IPS DF 6.9 (cell line): ENCODE measurements around the gene PPM1B.

Experiments used
- DNase-seq: peaks from one replicate; pipeline ENCODE4 v3.0.0-alpha.2; 2013; ENCODE audit warnings: low read depth, low spot score
- H3K27ac ChIP-seq: one replicate; pipeline ENCODE4 v1.5.1; 2013; ENCODE audit warnings: low read length, control low read depth
- H3K27me3 ChIP-seq: 2 replicates; pipeline ENCODE4 v1.6.1; 2013; ENCODE audit warnings: mild to moderate bottlenecking, low read length; ENCODE audit not compliant: control insufficient read depth, insufficient read depth
- H3K36me3 ChIP-seq: 2 replicates; pipeline ENCODE4 v1.6.1; 2013; ENCODE audit warnings: low read length; ENCODE audit not compliant: control insufficient read depth, insufficient read depth
- H3K4me1 ChIP-seq: 2 replicates; pipeline ENCODE4 v1.6.1; 2013; ENCODE audit warnings: low read length; ENCODE audit not compliant: control insufficient read depth, insufficient read depth
- H3K4me3 ChIP-seq: 2 replicates; pipeline ENCODE4 v1.5.1; 2013; ENCODE audit warnings: mild to moderate bottlenecking, low read length
- H3K9me3 ChIP-seq: 2 replicates; pipeline ENCODE4 v1.6.1; 2013; ENCODE audit warnings: low read length, inconsistent platforms; ENCODE audit not compliant: control insufficient read depth, insufficient read depth
- WGBS: extraction: QIAGEN DNeasy Blood & Tissue Kit; methylation state at CpG from one replicate; pipeline ENCODE4 v1.1.7; 2013; ENCODE audit warnings: mixed read lengths, missing lambda C conversion rate; ENCODE audit not compliant: insufficient read length, insufficient coverage; 5-methylcytosine and 5-hydroxymethylcytosine counted together

PPM1B gene

GRCh38 chr2:44172576-44172975 lies 3.9 kb downstream of the PPM1B start:
- no CpG with 5 or more reads among the region's 4 CpGs for WGBS
- no peak overlapping the region for H3K27ac ChIP-seq
- H3K36me3 ChIP-seq: no peaks in the 10 kb centered on the region
- no peak overlapping the region for H3K4me3 ChIP-seq
- H3K9me3 ChIP-seq: no peaks in the 10 kb centered on the region
- DNase-seq: no peak
- 0 out of 2 replicates have a peak, but pooled peaks cover 1% of the 10 kb centered on the region for H3K4me1 ChIP-seq
- no peaks in the 10 kb centered on the region for H3K27me3 ChIP-seq

- no peak overlapping the region for H3K4me3 ChIP-seq
- H3K4me1 ChIP-seq: peaks cover 1% of the 10 kb centered on the region; the same call in 1 of the 2 replicates
- peaks cover 3% of the 10 kb centered on the region; the same call in 1 of the 2 replicates for H3K36me3 ChIP-seq
- no peaks in the 10 kb centered on the region for H3K27me3 ChIP-seq
- H3K27ac ChIP-seq: no peak overlapping the region
- no peaks in the 10 kb centered on the region for H3K9me3 ChIP-seq
- no peak for DNase-seq
Observed at GRCh38 chr2:44178950-44179349, 10.3 kb downstream of the PPM1B start.

- H3K27me3 ChIP-seq: no peaks in the 10 kb centered on the region
- no peak overlapping the region for H3K4me3 ChIP-seq
- no peak for DNase-seq
- H3K4me1 ChIP-seq: peaks cover 1% of the 10 kb centered on the region; the same call in 1 of the 2 replicates
- H3K36me3 ChIP-seq: peaks cover 3% of the 10 kb centered on the region; the same call in 1 of the 2 replicates
- 100% methylated on average over 1 of the region's 2 CpGs for WGBS
- no peak overlapping the region for H3K27ac ChIP-seq
- no peaks in the 10 kb centered on the region for H3K9me3 ChIP-seq
Observed at GRCh38 chr2:44181648-44182047, 13.0 kb downstream of the PPM1B start.

- DNase-seq: no peak
- H3K27ac ChIP-seq: no peak overlapping the region
- no peak overlapping the region for H3K4me3 ChIP-seq
- no peaks in the 10 kb centered on the region for H3K27me3 ChIP-seq
- no peaks in the 10 kb centered on the region for H3K9me3 ChIP-seq
- peaks cover 1% of the 10 kb centered on the region; the same call in 1 of the 2 replicates for H3K4me1 ChIP-seq
- no peaks in the 10 kb centered on the region; the same call in 1 of the 2 replicates for H3K36me3 ChIP-seq
- WGBS: no CpG with 5 or more reads among the region's 3 CpGs
Observed at GRCh38 chr2:44184106-44184505, 15.4 kb downstream of the PPM1B start.

GRCh38 chr2:44186810-44187209 lies 18.1 kb downstream of the PPM1B start:
- H3K4me3 ChIP-seq: no peak overlapping the region
- no peak overlapping the region for H3K27ac ChIP-seq
- no peak for DNase-seq
- no peaks in the 10 kb centered on the region for H3K36me3 ChIP-seq
- no peaks in the 10 kb centered on the region for H3K27me3 ChIP-seq
- H3K4me1 ChIP-seq: no peaks in the 10 kb centered on the region; the same call in 1 of the 2 replicates
- H3K9me3 ChIP-seq: no peaks in the 10 kb centered on the region

- WGBS: no CpG with 5 or more reads among the region's 4 CpGs
- Histone ChIP-seq H3K27me3 (no peaks in the 10 kb centered on the region), H3K9me3 (no peaks in the 10 kb centered on the region), H3K4me1 (no peaks in the 10 kb centered on the region; the same call in 1 of the 2 replicates), H3K36me3 (no peaks in the 10 kb centered on the region), H3K27ac (no peak overlapping the region), H3K4me3 (no peak overlapping the region)
- DNase-seq: no peak
Observed at GRCh38 chr2:44187251-44187650, 18.6 kb downstream of the PPM1B start.

- H3K36me3 ChIP-seq: no peaks in the 10 kb centered on the region
- H3K27me3 ChIP-seq: no peaks in the 10 kb centered on the region
- DNase-seq: no peak
- WGBS: no CpG with 5 or more reads among the region's 3 CpGs
- H3K4me1 ChIP-seq: no peaks in the 10 kb centered on the region
- no peak overlapping the region for H3K27ac ChIP-seq
- no peak overlapping the region for H3K4me3 ChIP-seq
- no peaks in the 10 kb centered on the region for H3K9me3 ChIP-seq
Observed at GRCh38 chr2:44188696-44189095, 20.0 kb downstream of the PPM1B start.

GRCh38 chr2:44189104-44189503 lies 20.4 kb downstream of the PPM1B start:
- Histone ChIP-seq H3K27me3 (no peaks in the 10 kb centered on the region), H3K4me1 (no peaks in the 10 kb centered on the region), H3K9me3 (no peaks in the 10 kb centered on the region), H3K4me3 (no peak overlapping the region), H3K36me3 (no peaks in the 10 kb centered on the region), H3K27ac (no peak overlapping the region)
- WGBS: no CpG with 5 or more reads among the region's 4 CpGs
- DNase-seq: no peak

GRCh38 chr2:44190526-44190925 lies 21.9 kb downstream of the PPM1B start:
- DNase-seq: no peak
- no peaks in the 10 kb centered on the region for H3K36me3 ChIP-seq
- H3K4me1 ChIP-seq: no peaks in the 10 kb centered on the region
- no peaks in the 10 kb centered on the region for H3K9me3 ChIP-seq
- H3K27ac ChIP-seq: no peak overlapping the region
- H3K4me3 ChIP-seq: no peak overlapping the region
- H3K27me3 ChIP-seq: no peaks in the 10 kb centered on the region
- no CpG with 5 or more reads among the region's 3 CpGs for WGBS

GRCh38 chr2:44191739-44192138 lies 23.1 kb downstream of the PPM1B start:
- no peak overlapping the region for H3K27ac ChIP-seq
- no peak for DNase-seq

GRCh38 chr2:44192646-44193045 lies 24.0 kb downstream of the PPM1B start:
- no peak overlapping the region for H3K27ac ChIP-seq
- no CpG with 5 or more reads among the region's 1 CpG for WGBS
- H3K36me3 ChIP-seq: no peaks in the 10 kb centered on the region
- H3K4me3 ChIP-seq: no peak overlapping the region
- no peaks in the 10 kb centered on the region for H3K4me1 ChIP-seq
- no peaks in the 10 kb centered on the region for H3K27me3 ChIP-seq
- no peaks in the 10 kb centered on the region for H3K9me3 ChIP-seq
- DNase-seq: no peak

More at GRCh38 chr2:44191739-44192138, 23.1 kb downstream of the PPM1B start:
- H3K4me1 ChIP-seq: no peaks in the 10 kb centered on the region
- no peak overlapping the region for H3K4me3 ChIP-seq
- H3K36me3 ChIP-seq: no peaks in the 10 kb centered on the region
- no peaks in the 10 kb centered on the region for H3K27me3 ChIP-seq
- no peaks in the 10 kb centered on the region for H3K9me3 ChIP-seq
